Testis (tissue), 2 donors: ENCODE results near the gene HOMER3.

ENCODE experiments used
- CTCF ChIP-seq, 3 experiments: fragments of 450-650 bp in 2 of 3; fragments of 200-600 bp in 1 of 3; sonication (generic) in 1 of 3; IDR thresholded peaks; one replicate each; pipeline ENCODE4 v1.5.1; 2016 to 2019; ENCODE audit warnings: antibody characterized with exemption in 3 of 3, mild to moderate bottlenecking in 2 of 3, moderate library complexity in 1 of 3
- POLR2A ChIP-seq: fragments of 450-650 bp; IDR thresholded peaks from one replicate; pipeline ENCODE4 v1.6.1; 2017; ENCODE audit warnings: antibody characterized with exemption, mild to moderate bottlenecking, moderate library complexity

- TF ChIP-seq CTCF (IDR thresholded peaks at IDR 0.05) (no peak), POLR2A (no peak)
Observed at GRCh38 chr19:18908917-18909619, 31.9 kb downstream of the HOMER3 start.
